SIG-M5 (cell line): ENCODE results near the gene BMPR1B.

Source experiments
- DNase-seq: peaks from one replicate; lab custom pipeline; 2025; lab: John Stamatoyannopoulos, UW

Gene BMPR1B

DNA sequence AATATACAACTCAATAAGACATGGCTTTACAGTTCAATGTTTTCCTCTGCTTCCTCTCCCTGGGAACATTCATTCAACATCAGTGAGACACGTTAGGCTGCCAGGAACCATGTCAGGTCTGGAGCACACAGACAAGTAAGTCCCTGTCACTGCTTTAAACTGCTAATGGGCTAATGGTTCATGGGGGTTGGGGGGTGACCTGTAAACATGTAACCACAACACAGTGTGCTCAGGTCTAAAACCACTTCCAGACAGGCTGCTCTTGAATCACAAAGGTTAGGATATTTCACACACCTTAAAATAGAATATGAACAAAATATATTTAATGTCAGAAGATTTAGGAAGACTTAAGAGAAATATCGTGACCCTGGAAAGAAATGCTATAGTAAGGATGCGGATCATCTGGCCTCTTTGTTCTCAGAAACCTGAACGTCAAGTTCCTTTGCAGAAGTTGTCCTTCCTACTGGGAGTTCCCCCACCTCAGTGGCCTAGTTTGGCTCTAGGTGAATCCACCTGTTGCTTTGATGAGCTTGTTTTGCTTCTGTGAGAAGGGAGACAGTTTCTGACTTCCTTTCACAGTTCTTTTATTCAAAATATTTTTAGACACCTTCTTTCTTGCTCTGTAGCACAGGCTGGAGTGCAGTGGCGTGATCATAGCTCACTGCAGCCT, 431.1 kb downstream of the BMPR1B start:
- DNase-seq, result no peak

DNA sequence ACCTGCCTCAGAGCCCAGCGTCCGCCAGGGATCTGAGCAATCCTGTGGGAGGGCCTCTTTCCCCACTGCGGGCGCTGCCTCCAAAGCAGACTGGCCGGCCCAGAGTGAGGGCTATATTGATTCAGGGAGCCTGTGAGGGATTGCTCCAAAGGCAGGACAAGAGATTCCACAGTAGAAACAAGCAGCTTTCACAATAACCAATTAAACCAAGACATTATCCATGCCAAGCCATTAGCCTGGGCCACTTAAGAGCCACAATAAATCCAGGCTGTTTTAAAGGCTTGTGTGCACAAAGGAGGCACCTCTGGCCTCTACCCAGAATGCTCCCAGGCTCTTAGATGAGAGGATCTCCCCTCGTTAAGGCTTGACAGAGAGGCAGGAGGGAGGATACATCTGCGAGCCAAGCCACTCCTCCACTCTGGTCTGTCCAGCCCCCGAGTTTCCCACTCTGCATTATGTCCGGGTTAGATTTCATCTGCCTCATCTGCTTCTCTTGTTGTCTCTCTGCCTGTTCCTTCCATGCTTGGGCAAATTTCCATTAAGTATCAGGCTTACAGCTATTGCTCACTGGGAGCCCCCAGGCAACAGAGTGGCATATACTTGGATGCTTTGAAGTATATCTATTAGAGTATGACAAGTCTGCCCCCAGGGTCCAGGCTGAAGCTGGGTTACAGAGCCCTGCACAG, 433.1 kb downstream of the BMPR1B start:
- DNase-seq, result no peak

DNA sequence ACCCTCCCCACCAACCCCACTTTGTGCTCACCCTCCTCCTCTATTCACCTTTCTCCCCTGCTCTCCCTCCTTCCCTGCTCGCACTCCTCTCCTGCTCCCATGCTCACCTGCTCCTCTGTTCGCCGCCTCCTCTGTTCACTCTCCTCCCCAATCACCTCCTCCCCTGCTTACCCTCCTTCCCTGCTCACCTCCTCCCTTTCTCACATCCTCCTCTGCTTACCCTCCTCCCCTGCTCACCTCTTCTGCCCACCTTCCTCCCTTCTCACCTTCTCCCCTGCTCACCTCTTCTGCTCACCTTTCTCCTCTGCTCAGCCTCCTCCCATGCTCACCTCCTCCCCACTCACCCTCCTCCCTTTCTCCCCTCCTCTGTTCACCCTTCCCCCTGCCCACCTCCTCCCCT, 433.8 kb downstream of the BMPR1B start:
- no peak for DNase-seq

DNA sequence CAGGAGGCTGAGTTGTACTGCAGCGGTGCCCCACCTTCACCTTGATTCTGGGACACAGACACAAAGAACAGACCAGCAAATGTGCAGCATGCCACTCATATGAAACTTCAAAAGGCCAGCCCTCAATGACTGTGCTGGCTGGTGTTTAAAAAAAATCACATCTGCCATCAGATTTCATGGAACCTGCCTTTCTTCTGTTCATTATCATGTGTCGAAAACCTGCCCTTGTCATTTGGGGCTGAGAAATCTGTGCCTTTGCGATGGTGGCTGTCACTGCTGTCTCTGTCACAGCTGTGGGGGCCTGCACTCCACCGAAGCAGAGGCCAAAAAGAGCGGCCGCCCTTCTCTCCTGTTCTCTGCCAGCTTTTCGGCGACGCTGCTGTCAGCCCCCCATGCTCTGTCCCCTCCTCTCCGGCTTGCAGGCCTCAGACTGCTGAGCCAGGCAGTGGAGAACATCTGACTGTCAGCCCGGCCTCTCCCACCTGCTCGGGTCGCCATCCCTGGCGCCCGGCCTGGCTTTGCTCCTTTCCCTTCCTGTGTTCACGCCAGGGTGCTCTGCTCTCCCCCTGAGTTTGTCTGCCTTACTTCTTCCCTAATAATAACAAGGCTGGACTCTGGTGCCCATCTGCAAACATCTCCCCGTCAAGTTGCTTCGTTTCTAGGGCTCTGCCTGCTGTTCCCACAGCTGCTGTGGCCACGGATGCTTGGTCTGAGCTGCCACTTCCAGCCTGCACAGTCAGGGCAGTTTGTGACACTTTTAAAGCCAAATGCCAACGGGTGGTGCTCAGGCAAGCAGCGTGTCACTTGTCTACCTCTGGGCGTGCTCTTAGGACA, 435.9 kb downstream of the BMPR1B start:
- DNase-seq, result no peak

DNA sequence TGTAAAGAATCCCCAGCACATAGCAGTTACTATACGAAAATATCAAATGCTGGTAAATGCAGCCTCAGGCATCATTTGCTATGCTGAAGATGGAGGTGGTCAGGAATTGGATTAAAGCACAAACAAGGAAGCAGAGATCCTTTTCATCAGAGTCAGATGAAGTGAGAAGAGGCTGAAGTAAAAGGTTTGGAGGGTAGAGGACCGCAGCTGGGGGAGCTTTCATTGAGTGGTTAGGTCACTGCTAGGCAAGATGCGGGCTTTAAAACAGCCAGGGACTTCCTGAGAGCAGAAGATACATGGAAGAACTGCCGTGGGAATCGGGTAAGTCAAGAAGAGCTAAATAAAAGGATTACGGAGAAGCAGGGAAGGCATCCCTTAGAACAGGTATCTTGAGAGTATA, 439.6 kb downstream of the BMPR1B start:
- no peak for DNase-seq

DNA sequence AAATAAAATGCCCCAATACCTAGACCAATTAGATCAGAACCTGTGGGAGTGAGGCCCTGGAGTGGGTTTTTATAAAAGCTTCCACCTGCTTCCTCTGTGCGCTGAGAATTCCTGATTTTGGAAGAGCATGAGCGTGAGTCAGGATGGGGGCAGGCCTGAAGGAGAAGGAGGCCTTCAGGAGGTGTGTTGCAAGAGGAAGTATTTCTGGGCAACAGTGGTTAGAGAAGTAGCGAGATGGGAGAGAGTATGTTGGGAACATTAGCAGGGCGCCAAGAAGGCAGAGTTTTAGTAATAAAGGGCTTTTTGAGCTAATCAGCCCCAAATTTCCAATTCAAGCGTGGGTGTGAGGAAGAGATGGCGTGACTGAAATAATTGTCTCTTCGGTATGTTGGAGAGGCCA, 441.2 kb downstream of the BMPR1B start:
- no peak for DNase-seq

DNA sequence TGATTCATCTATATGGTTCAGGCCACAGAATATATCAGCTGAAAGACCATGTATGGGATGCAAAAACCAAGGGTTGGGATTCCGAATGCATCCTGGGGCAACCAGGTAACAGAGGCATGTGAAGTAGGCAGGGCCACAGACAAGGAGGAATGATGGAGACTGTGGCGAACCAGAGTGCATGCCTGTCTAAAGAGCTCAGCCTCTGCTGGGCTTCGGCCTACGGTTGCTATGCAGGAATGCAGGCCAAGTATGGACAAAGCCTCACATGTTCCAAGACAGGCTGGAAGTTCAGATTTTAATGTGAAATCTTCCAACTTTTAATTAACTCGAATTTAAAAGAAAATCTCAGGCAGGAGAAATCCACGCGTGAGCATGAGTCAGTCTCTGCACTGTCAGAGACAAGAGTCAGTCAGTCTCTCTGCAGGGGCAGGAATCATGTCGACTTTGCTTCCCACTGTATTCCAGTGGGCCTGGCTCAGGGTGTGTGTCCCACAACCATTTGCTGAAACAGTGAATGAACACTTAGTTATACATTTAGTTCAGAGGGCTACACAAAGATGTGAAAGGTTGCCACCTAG, 446.6 kb downstream of the BMPR1B start:
- DNase-seq, result no peak

DNA sequence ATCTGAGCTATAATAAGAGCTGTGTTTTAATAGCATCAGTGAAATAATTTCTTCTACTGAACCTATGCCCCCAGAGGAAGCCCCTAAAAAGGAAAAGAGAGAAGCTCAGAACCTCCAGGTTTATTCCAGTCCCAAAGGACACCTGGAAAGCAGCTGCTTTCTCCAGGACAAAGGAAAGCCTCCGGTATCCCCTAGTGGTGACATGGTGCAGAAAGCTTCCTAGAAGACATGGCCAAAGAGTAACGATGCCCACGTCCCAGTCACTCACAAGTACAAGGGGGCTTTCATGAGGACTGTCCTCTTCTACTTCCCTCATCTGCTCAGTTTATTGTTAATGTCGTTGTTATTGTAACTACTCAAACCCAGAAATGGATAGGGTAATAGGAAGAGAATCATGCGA, 447.1 kb downstream of the BMPR1B start:
- DNase-seq, result no peak
